Stimulated activated memory B cell treated with anti-CD40 and anti-IgM and Interleukin-4, amounts not matched to agents 10 μg/mL and 1 μg/mL and 100 μg/mL, for 72 hours (primary cell): ENCODE measurements around the gene SLC25A44.
A peak's percentile ranks its signal among the peaks of the same experiment; 100 is the strongest.

ENCODE experiments used
- ATAC-seq: fragments of 150-1000 bp; cut with Tn5 transposase; 2 replicates; pipeline ENCODE4 v1.10.0; 2021
- H3K27ac Mint-ChIP-seq: one replicate; pipeline ENCODE4 v1.8.0; 2022; ENCODE audit warnings: mild to moderate bottlenecking, mixed read lengths
- H3K27me3 Mint-ChIP-seq: one replicate; pipeline ENCODE4 v1.8.0; 2022; ENCODE audit warnings: mixed read lengths
- H3K36me3 Mint-ChIP-seq: one replicate; pipeline ENCODE4 v1.8.0; 2022; ENCODE audit warnings: mixed read lengths
- H3K4me1 Mint-ChIP-seq: one replicate; pipeline ENCODE4 v1.8.0; 2022; ENCODE audit warnings: mixed read lengths
- H3K4me3 Mint-ChIP-seq: one replicate; pipeline ENCODE4 v1.8.0; 2022; ENCODE audit warnings: mild to moderate bottlenecking, moderate library complexity, mixed read lengths
- H3K9me3 Mint-ChIP-seq: one replicate; pipeline ENCODE4 v1.8.0; 2022; ENCODE audit warnings: mixed read lengths

The SLC25A44 gene

DNA sequence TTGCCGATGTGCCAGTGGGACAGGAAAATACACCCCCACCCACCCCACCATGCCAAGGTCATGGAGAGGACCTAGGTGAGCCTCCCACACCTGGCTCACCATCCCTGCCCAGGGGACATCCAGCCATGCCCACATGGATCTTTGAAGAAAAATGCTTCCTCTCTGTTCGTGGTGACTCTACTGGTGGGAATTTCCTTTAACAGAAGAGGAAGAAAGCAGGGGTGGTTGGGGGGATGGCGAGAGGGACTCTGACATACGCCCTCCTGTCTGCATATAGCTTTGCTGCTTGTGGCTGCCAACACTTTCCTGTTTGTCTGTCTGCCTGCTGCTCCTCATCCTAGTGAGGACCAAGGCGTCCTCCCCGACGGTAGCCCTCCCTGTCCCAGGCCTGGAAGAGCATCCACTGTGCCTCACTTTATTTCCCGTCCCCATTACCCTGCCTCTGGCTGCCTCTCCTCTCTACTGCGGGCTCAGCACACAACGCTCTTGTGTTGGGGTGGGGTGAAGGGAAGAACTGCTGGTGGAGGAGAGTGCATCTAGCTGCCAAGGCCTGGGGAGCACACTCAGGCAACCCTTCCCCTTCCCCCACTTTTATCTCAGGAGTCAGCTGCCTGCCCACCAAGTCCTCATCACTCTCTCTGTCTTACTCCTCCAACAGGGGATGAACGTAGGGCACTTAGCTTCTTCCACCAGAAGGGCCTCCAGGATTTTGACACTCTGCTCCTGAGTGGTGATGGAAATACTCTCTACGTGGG, 38.0 kb upstream of the SLC25A44 start:
- no peak for ATAC-seq
- Mint-ChIP-seq H3K27ac (no peak overlapping the region), H3K4me3 (peak overlapping the region; percentile 80), H3K27me3 (peaks cover 53% of the 10 kb centered on the region), H3K36me3 (peaks cover 41% of the 10 kb centered on the region), H3K4me1 (peaks cover 93% of the 10 kb centered on the region), H3K9me3 (no peaks in the 10 kb centered on the region)

DNA sequence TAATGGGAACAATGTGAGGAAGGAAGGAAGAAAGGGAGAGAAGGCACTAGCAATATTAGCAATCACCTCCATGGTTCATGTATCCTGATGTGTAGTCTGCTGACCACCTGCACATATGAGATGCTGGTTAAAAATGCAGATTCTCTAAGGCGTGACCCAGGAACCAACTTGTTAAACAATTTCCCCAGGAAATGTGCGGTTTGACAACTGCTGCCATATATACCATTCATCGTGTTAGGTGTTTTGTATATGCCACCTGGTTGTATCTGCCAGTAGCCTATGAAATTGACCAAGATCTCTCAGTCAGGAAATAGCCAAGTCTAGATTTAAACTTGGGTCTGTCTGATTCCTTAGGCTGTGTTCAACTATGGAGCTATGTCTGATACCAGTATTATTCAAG, 36.4 kb upstream of the SLC25A44 start:
- Mint-ChIP-seq H3K36me3 (peaks cover 41% of the 10 kb centered on the region), H3K27ac (peak overlapping the region; percentile 26), H3K4me1 (peaks cover 87% of the 10 kb centered on the region)

DNA sequence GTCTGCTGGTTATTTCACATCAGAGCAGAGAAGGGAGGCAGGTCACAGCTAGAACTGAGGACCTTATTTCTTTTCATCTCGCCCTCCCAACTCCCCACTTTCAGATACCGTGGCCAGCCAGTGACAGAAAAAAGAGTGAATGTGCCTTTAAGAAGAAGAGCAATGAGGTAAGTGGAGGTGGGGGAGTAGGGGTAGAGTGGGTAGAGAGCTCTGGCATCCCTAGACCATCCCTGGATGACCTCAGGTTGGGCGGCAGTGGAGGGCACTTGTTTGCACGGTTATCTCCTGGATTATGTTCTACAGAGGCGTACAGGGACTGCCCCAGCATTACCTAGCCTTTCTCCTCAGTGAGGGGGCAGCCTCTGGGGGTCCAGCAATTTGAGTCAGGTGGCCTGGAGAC, 35.9 kb upstream of the SLC25A44 start:
- no peak overlapping the region for H3K4me3 Mint-ChIP-seq
- H3K36me3 Mint-ChIP-seq = peaks cover 41% of the 10 kb centered on the region
- H3K27me3 Mint-ChIP-seq = peaks cover 64% of the 10 kb centered on the region
- no peak for ATAC-seq
- H3K9me3 Mint-ChIP-seq = no peaks in the 10 kb centered on the region
- H3K27ac Mint-ChIP-seq = peak overlapping the region; percentile 26
- peaks cover 82% of the 10 kb centered on the region for H3K4me1 Mint-ChIP-seq

More for the DNA sequence above, 36.4 kb upstream of the SLC25A44 start:
- Mint-ChIP-seq H3K4me3 (peak overlapping the region; percentile 30), H3K27me3 (peaks cover 64% of the 10 kb centered on the region), H3K9me3 (no peaks in the 10 kb centered on the region)
- no peak for ATAC-seq

DNA sequence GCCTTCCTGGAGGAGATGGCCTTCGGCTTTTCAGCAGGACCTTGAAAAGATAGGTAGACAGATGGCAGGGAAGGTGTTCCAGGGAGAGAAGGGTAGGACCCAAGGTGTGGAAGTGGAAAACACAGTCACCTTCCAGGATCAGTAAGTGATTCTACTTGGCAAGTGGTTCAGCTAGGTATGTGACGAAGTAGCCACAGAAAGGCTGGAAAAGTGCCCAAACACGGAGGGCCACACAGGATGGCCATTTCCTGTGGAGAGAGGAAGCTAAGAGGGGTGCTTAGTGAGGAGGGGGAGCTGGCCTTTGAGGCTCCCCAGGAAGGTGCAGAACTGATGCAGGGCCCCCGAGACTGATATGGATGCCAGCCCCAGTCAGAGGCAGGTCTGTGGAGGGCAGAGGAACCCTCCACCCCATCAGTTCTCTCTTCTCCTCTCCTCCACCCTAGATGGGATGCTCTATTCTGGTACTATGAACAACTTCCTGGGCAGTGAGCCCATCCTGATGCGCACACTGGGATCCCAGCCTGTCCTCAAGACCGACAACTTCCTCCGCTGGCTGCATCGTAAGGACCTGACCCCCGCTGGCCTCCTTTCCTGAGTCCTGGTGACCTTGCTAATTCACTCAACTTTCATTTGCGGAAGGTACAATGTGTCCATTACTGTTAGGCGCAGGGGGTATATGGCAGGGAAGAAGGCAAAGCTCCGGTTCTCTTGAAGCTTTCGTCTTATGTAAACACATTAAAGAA, 33.7 kb upstream of the SLC25A44 start:
- peaks cover 51% of the 10 kb centered on the region for H3K36me3 Mint-ChIP-seq
- no peaks in the 10 kb centered on the region for H3K9me3 Mint-ChIP-seq
- H3K27me3 Mint-ChIP-seq = peaks cover 64% of the 10 kb centered on the region
- peaks cover 69% of the 10 kb centered on the region for H3K4me1 Mint-ChIP-seq
- no peak overlapping the region for H3K27ac Mint-ChIP-seq
- H3K4me3 Mint-ChIP-seq = no peak overlapping the region
- ATAC-seq = no peak

DNA sequence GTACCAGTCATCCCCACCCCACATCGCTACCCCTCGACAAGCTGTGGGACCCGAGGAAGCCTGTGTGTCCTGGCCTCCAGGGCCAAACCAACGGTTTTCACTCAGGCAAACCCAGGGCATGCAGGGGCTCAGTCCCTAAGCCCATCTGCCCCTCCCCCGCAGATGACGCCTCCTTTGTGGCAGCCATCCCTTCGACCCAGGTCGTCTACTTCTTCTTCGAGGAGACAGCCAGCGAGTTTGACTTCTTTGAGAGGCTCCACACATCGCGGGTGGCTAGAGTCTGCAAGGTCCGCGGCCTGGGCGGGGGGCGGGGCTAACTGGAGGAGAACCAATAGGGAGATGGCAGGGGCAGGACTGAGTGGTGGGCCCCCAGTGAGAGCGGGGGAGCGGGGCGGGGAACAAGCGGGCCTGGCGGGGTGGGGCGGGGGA, 33.1 kb upstream of the SLC25A44 start:
- ATAC-seq = no peak
- peaks cover 62% of the 10 kb centered on the region for H3K27me3 Mint-ChIP-seq
- peaks cover 57% of the 10 kb centered on the region for H3K36me3 Mint-ChIP-seq
- H3K4me1 Mint-ChIP-seq = peaks cover 69% of the 10 kb centered on the region
- H3K9me3 Mint-ChIP-seq = no peaks in the 10 kb centered on the region
- H3K27ac Mint-ChIP-seq = no peak overlapping the region
- peak overlapping the region; percentile 29 for H3K4me3 Mint-ChIP-seq

DNA sequence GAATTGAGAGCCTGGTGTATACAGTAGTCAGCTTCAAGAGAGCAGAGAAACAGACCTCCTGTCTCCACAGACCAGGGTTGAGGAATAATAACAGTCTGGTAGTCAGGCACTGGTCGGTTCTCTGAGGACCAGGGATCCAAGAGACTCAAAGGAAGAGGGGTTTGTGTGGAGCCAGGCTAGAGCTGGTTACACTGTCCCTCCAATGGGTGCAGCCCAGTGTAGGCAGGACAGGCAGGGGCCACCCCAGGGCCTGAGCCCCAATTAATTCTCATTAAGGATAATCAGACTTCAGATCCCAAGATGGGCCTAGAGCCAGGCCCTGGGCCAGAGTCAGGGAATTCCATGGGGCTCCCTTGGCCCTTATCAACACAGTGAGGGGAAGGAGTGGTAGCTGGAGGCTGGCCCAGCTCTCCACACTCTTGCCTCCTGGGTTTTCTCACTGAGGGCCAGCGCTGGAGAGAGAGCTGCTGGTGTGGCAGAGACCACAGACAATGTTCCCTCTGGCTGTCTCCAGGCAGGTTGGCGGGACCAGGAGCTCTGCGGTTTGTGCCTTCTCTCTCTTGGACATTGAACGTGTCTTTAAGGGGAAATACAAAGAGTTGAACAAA, 31.4 kb upstream of the SLC25A44 start:
- Mint-ChIP-seq H3K36me3 (peaks cover 62% of the 10 kb centered on the region), H3K27ac (no peak overlapping the region), H3K9me3 (no peaks in the 10 kb centered on the region), H3K27me3 (peaks cover 49% of the 10 kb centered on the region), H3K4me3 (no peak overlapping the region), H3K4me1 (peaks cover 61% of the 10 kb centered on the region)
- ATAC-seq = no peak

DNA sequence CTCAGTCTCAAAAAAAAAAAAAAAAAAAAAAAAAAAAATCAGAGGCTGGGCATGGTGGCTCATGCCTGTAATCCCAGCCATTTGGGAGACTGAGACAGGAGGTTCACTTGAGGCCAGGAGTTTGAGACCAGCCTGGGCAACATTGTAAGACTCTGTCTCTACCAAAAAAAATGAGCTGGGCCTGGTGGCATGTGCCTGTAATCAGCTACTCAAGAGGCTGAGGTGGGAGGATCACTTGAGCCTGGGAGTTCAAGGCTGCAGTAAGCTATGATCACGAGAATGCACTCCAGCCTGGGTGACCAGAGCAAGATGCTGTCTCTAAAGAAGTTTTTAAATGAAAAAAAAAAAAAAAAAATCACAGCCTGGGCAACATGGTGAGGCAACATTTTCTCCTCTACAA, 30.2 kb upstream of the SLC25A44 start:
- no peak for ATAC-seq

DNA sequence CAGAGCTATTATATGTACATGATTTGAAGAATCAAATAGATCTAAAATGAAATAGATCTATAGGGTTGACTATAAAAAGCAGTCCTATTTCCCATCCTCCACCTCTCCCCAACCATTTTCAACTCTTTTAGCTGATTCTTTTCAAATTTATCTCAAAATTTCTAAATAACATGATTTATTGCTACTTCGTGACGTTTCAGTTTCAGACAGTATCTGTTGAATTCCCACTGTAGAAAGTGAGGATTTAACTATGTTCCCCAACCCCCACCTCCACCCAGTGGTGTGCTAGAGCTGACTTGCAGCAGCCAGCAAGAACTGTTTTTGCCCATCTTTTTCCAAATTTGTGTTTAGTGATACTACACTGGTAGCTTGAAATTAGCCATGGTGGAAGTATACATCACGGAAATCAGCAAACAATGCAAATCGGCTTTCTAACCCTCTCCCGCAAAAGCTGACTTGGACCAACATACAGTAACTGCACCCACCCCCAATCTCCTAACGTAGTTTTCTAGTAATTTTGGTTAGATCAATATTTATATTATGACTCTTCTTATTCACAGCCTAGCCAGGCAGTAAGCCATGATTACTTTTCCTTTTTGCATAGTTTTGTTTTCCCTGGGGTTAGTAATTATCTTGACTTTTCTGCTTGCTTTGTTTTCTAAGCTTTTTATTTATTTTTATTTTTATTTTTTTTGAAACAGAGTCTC, 29.6 kb upstream of the SLC25A44 start:
- no peak for ATAC-seq
- Mint-ChIP-seq H3K4me3 (no peak overlapping the region), H3K27ac (no peak overlapping the region), H3K27me3 (peaks cover 49% of the 10 kb centered on the region), H3K9me3 (no peaks in the 10 kb centered on the region), H3K36me3 (peaks cover 60% of the 10 kb centered on the region), H3K4me1 (peaks cover 49% of the 10 kb centered on the region)

More for the DNA sequence above, 30.2 kb upstream of the SLC25A44 start:
- H3K27ac Mint-ChIP-seq = no peak overlapping the region
- peaks cover 49% of the 10 kb centered on the region for H3K27me3 Mint-ChIP-seq
- no peak overlapping the region for H3K4me3 Mint-ChIP-seq
- no peaks in the 10 kb centered on the region for H3K9me3 Mint-ChIP-seq
- peaks cover 55% of the 10 kb centered on the region for H3K4me1 Mint-ChIP-seq
- H3K36me3 Mint-ChIP-seq = peaks cover 59% of the 10 kb centered on the region

DNA sequence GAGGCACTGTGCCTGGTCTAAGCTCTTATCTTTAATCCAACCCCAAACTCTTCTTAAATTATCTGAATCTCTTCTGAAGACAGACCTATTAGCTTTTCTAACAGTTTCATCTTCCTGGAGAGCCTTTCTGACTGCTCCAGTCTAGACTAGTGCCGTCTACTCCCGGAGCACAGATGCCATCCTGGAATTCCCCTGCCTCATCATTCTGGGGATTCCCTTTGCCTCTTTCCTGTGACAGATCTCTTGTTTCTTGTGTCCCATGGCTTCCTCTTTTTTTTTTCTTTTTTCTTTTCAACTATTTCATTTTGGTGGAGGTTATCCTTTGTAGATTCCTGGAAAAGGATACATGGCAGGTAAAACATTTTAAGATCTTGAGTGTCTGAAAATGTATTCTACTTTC, 28.8 kb upstream of the SLC25A44 start:
- H3K27me3 Mint-ChIP-seq = peaks cover 44% of the 10 kb centered on the region
- H3K36me3 Mint-ChIP-seq = peaks cover 53% of the 10 kb centered on the region
- ATAC-seq = peak; percentile 57
- H3K27ac Mint-ChIP-seq = peak overlapping the region; percentile 77
- no peaks in the 10 kb centered on the region for H3K9me3 Mint-ChIP-seq
- peaks cover 41% of the 10 kb centered on the region for H3K4me1 Mint-ChIP-seq
- no peak overlapping the region for H3K4me3 Mint-ChIP-seq

DNA sequence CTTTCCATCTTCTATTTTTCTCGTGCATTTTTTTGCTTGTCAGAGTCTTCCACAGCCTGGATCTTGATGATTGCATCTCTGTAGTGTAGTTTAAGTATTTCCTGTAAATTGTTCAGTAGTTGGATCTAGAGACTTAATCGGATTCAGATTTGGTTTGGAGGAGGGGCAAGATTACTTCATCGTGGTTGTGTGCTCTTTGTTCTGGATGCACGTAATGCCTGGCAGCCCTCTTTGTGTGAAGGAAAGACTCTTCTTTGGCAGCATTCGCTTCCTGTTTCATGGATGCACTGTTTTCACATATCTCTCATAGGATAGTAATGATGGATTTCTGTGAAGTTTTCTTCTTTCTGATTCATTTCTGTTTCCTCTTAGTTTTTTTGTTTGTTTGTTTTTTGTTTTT, 26.4 kb upstream of the SLC25A44 start:
- no peak overlapping the region for H3K27ac Mint-ChIP-seq
- peaks cover 29% of the 10 kb centered on the region for H3K27me3 Mint-ChIP-seq
- H3K4me3 Mint-ChIP-seq = no peak overlapping the region
- peaks cover 45% of the 10 kb centered on the region for H3K36me3 Mint-ChIP-seq
- H3K4me1 Mint-ChIP-seq = peaks cover 26% of the 10 kb centered on the region
- ATAC-seq = no peak
- H3K9me3 Mint-ChIP-seq = no peaks in the 10 kb centered on the region

DNA sequence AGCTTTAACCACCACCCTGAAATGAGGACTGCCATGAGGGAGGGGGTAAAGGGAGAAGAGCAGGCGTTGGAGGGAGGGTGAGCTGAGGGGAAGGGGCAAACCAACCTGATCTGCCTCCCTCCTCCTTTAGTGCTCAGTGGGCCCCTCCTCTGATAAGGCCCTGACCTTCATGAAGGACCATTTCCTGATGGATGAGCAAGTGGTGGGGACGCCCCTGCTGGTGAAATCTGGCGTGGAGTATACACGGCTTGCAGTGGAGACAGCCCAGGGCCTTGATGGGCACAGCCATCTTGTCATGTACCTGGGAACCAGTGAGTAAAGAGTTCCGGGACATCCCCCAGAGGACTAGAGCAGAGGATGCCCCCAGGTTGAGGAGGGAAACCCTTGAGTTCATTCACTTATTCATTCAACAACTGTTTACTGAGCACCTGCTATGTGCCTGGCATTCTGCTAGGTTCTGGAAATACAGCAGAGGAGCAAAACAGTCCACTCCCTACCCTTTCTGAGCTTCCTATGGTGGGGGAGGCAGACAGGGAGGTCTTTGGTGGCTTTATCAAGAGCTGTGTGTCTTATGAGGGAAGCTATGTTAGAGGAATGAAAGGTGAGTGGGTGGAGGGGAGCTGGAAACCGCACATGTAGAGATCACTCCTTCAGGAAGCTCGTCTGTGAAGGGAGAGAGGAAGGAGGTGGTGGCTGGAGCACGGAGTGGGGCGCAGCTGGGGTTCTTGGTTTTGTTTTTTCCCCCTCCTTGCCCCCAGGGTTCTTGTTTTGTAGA, 21.0 kb upstream of the SLC25A44 start:
- H3K4me3 Mint-ChIP-seq = no peak overlapping the region
- peaks cover 46% of the 10 kb centered on the region for H3K36me3 Mint-ChIP-seq
- H3K9me3 Mint-ChIP-seq = no peaks in the 10 kb centered on the region
- no peak overlapping the region for H3K27ac Mint-ChIP-seq
- H3K27me3 Mint-ChIP-seq = peaks cover 47% of the 10 kb centered on the region
- no peak for ATAC-seq
- H3K4me1 Mint-ChIP-seq = peaks cover 7% of the 10 kb centered on the region

DNA sequence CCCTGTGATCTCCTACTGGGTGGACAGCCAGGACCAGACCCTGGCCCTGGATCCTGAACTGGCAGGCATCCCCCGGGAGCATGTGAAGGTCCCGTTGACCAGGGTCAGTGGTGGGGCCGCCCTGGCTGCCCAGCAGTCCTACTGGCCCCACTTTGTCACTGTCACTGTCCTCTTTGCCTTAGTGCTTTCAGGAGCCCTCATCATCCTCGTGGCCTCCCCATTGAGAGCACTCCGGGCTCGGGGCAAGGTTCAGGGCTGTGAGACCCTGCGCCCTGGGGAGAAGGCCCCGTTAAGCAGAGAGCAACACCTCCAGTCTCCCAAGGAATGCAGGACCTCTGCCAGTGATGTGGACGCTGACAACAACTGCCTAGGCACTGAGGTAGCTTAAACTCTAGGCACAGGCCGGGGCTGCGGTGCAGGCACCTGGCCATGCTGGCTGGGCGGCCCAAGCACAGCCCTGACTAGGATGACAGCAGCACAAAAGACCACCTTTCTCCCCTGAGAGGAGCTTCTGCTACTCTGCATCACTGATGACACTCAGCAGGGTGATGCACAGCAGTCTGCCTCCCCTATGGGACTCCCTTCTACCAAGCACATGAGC, 17.2 kb upstream of the SLC25A44 start:
- Mint-ChIP-seq H3K9me3 (no peaks in the 10 kb centered on the region), H3K27me3 (peaks cover 30% of the 10 kb centered on the region), H3K4me3 (no peak overlapping the region), H3K36me3 (peaks cover 41% of the 10 kb centered on the region), H3K4me1 (peaks cover 9% of the 10 kb centered on the region), H3K27ac (no peak overlapping the region)
- no peak for ATAC-seq

DNA sequence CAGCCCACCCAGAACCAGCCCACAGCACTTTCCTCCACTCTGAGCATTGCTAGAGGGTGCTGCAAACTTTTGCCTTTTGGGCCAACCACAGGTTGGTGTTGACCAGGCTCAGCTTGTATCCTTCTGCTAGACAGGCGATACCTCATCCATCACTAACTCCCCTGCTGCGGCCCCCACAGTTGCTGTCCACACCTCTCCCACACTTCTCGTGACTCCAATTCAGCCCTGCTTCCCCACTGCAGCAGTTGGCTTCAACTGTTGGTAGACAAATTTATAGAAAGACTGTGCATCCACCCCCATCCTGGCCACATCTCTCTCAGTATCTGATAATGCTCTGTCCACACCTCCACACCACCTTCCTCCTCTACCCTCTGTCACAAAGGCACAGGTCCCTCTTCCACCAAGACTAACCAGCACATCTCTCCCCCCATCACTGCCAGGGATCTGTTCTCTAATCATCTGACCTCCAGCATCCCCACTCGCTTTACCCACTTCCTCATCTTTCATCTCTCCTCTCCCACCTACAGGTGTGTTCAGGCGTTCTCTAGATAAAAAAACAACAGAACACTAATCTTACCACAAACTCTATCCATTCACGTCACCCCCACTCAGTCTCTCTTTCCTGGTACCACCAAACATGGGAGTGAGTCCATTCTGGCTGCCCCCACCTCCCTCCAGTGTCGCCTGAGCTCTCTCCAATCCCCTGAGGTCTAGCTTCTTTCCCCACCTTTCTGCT, 15.8 kb upstream of the SLC25A44 start:
- peaks cover 9% of the 10 kb centered on the region for H3K4me1 Mint-ChIP-seq
- peak overlapping the region; percentile 0 for H3K27ac Mint-ChIP-seq
- H3K27me3 Mint-ChIP-seq = peaks cover 21% of the 10 kb centered on the region
- H3K4me3 Mint-ChIP-seq = no peak overlapping the region
- peaks cover 39% of the 10 kb centered on the region for H3K36me3 Mint-ChIP-seq
- ATAC-seq = peak; percentile 69
- no peaks in the 10 kb centered on the region for H3K9me3 Mint-ChIP-seq

DNA sequence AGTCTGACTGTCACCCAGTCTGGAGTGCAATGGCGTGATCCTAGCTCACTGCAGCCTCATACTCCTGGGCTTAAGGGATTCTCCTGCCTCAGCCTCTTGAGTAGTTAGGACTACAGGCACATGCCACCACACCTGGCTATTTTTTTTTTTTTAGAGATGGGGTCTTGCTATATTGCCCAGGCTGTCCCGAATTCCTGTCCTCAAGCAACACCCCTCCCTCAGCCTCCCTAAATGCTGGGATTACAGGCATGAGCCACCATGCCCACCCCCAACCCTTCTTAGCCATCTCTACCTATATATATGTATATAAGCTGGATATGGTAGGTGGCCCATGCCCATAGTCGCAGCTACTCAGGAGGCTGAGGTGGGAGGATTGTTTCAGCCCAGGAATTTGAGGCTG, 13.4 kb upstream of the SLC25A44 start:
- Mint-ChIP-seq H3K4me3 (no peak overlapping the region), H3K36me3 (peaks cover 20% of the 10 kb centered on the region), H3K9me3 (no peaks in the 10 kb centered on the region), H3K27ac (no peak overlapping the region), H3K4me1 (peaks cover 9% of the 10 kb centered on the region), H3K27me3 (peaks cover 17% of the 10 kb centered on the region)
- no peak for ATAC-seq
